Left ventricle myocardium inferior (tissue), 1 donor: ENCODE data around the gene SECISBP2. TPM values are rescaled to one million over a fixed set of nuclear protein-coding genes. Genes with fewer than 3 reads are reported as not detected.

Experiments used
- DNase-seq: peaks from one replicate; pipeline ENCODE4 v3.0.0-alpha.2; 2020
- H3K27ac ChIP-seq: fragments of 200-600 bp; replicated peaks from 2 replicates; pipeline ENCODE4 v1.8.0; 2021
- H3K27me3 ChIP-seq: fragments of 200-600 bp; 2 replicates; pipeline ENCODE4 v1.8.0; 2021; ENCODE audit warnings: low read depth
- H3K36me3 ChIP-seq: fragments of 200-600 bp; 2 replicates; pipeline ENCODE4 v1.8.0; 2021
- H3K4me1 ChIP-seq: fragments of 200-600 bp; 2 replicates; pipeline ENCODE4 v1.8.0; 2021
- H3K4me3 ChIP-seq: fragments of 200-600 bp; 2 replicates; pipeline ENCODE4 v1.8.0; 2021; ENCODE audit warnings: mild to moderate bottlenecking, moderate library complexity
- H3K9me3 ChIP-seq: fragments of 200-600 bp; replicated peaks from 2 replicates; pipeline ENCODE4 v1.8.0; 2021
- CTCF ChIP-seq: fragments of 200-600 bp; IDR thresholded peaks from 2 replicates; pipeline ENCODE4 v1.8.0; 2021; ENCODE audit warnings: antibody characterized with exemption, mild to moderate bottlenecking, borderline replicate concordance
- intact Hi-C: fragments of 100-400 bp; cut with micrococcal nuclease; formaldehyde crosslinking; loops from one replicate; pipeline ENCODE4 v1.11.0; 2022
- total RNA-seq: library from RNA; stranded (reverse); fragmentation: NEBNext Ultra II Directional; extraction: Animal tissue kit (Norgen Biotek cat#: 25700); gene quantifications from one replicate; pipeline ENCODE4 v1.2.1, GENCODE V29; 2021
- donor health status: DM: no; HTN: yes; CAD: no; lungs with severe emphysema.

The SECISBP2 gene
- total RNA-seq, 1 donor from 2014 or later = 13.8 TPM

GRCh38 chr9:89386206-89386605 is 67.9 kb downstream of the SECISBP2 start:
- H3K27ac ChIP-seq = no peak overlapping the region
- peaks cover 17% of the 10 kb centered on the region for H3K36me3 ChIP-seq
- TF ChIP-seq CTCF = no peak
- DNase-seq = no peak
- H3K4me3 ChIP-seq = no peak overlapping the region
- H3K9me3 ChIP-seq = no peaks in the 10 kb centered on the region
- peaks cover 24% of the 10 kb centered on the region for H3K4me1 ChIP-seq
- intact Hi-C loops = no loop called here
- no peaks in the 10 kb centered on the region for H3K27me3 ChIP-seq

- Histone ChIP-seq H3K4me1 (peaks cover 24% of the 10 kb centered on the region), H3K36me3 (peaks cover 17% of the 10 kb centered on the region), H3K9me3 (no peaks in the 10 kb centered on the region), H3K27me3 (no peaks in the 10 kb centered on the region), H3K27ac (peak overlapping the region; percentile 40), H3K4me3 (no peak overlapping the region)
- intact Hi-C loops = no loop called here
- DNase-seq = peak; percentile 74
- TF ChIP-seq CTCF = no peak
Measured at GRCh38 chr9:89386797-89387196, 68.5 kb downstream of the SECISBP2 start.

GRCh38 chr9:89387197-89387849 is 69.0 kb downstream of the SECISBP2 start:
- TF ChIP-seq CTCF = no peak
- H3K9me3 ChIP-seq = no peaks in the 10 kb centered on the region
- DNase-seq = no peak
- H3K4me1 ChIP-seq = peaks cover 24% of the 10 kb centered on the region
- H3K4me3 ChIP-seq = no peak overlapping the region
- H3K27ac ChIP-seq = peak overlapping the region; percentile 75
- H3K27me3 ChIP-seq = no peaks in the 10 kb centered on the region
- H3K36me3 ChIP-seq = peaks cover 20% of the 10 kb centered on the region
- intact Hi-C loops = no loop called here

GRCh38 chr9:89388084-89388867 is 70.0 kb downstream of the SECISBP2 start:
- Histone ChIP-seq H3K4me3 (no peak overlapping the region), H3K36me3 (peaks cover 26% of the 10 kb centered on the region), H3K27me3 (no peaks in the 10 kb centered on the region), H3K4me1 (peaks cover 24% of the 10 kb centered on the region), H3K9me3 (no peaks in the 10 kb centered on the region), H3K27ac (peak overlapping the region; percentile 75)
- intact Hi-C loops = no loop called here
- peak; percentile 48 for DNase-seq
- TF ChIP-seq CTCF = no peak

- H3K36me3 ChIP-seq = peaks cover 27% of the 10 kb centered on the region
- TF ChIP-seq CTCF = no peak
- no peaks in the 10 kb centered on the region for H3K27me3 ChIP-seq
- no peak for DNase-seq
- intact Hi-C loops = no loop called here
- peak overlapping the region; percentile 75 for H3K27ac ChIP-seq
- no peak overlapping the region for H3K4me3 ChIP-seq
- H3K9me3 ChIP-seq = no peaks in the 10 kb centered on the region
- peaks cover 24% of the 10 kb centered on the region for H3K4me1 ChIP-seq
Measured at GRCh38 chr9:89388868-89389177, 70.5 kb downstream of the SECISBP2 start.
